Non-pigmented ciliary epithelial cell (primary cell): ENCODE data around the gene PNMA8B.
"Not testable (repeated sequence)": the region's sequence is repeated elsewhere in the genome, so short reads cannot be mapped to it uniquely, and the experiment has no call there.

Experiments
- DNase-seq: peaks from one replicate; pipeline ENCODE4 v3.0.0-alpha.2; 2010; ENCODE audit warnings: low read depth

The PNMA8B gene, protein sequence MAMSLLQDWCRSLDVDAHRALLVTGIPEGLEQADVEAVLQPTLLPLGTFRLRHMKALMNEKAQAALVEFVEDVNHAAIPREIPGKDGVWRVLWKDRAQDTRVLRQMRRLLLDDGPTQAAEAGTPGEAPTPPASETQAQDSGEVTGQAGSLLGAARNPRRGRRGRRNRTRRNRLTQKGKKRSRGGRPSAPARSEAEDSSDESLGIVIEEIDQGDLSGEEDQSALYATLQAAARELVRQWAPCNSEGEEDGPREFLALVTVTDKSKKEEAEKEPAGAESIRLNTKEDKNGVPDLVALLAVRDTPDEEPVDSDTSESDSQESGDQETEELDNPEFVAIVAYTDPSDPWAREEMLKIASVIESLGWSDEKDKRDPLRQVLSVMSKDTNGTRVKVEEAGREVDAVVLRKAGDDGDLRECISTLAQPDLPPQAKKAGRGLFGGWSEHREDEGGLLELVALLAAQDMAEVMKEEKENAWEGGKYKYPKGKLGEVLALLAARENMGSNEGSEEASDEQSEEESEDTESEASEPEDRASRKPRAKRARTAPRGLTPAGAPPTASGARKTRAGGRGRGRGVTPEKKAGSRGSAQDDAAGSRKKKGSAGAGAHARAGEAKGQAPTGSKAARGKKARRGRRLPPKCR

DNA sequence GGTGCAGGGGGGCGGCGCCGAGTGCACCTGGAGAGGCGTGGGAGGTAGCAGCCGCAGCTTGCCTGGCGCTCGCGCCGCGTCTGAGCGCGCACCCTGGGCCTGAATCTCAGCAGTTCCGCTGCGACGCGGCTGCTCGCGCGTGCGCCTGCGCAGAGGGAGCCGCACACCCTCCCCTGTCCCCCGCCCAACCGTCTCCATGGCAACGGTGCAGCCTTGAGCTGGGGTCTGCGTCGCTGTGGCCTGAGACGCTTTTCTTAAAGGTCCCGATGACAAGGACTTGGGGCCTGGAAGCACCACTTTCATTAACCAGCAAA is at the start of gene PNMA8B:
Gene PNMA8B (minus strand): TSS at position 82 of the 314 bp plus-strand sequence. CDS start 402 bp downstream, outside the sequence.
- DNase-seq: no peak

DNA sequence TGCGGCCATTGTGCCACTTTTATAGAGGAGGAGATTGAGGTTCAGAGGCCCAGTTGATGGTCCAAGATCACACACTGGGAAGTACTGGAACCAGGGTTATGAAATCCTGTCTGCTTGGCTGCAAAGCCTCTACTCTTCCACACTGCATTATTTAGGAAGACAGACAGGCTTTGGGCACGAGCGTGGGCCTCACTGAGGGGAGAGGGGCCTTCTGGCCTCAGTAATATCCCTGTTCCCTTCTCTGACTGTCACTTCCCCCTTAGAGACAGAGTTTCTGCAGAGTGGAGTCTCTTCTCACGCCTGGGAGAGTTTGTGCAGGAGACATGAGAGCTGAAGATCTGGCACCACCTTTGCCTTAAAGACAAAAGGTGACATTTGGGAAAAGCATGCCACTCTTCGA is 49.0 kb upstream of the PNMA8B start:
- no peak for DNase-seq

DNA sequence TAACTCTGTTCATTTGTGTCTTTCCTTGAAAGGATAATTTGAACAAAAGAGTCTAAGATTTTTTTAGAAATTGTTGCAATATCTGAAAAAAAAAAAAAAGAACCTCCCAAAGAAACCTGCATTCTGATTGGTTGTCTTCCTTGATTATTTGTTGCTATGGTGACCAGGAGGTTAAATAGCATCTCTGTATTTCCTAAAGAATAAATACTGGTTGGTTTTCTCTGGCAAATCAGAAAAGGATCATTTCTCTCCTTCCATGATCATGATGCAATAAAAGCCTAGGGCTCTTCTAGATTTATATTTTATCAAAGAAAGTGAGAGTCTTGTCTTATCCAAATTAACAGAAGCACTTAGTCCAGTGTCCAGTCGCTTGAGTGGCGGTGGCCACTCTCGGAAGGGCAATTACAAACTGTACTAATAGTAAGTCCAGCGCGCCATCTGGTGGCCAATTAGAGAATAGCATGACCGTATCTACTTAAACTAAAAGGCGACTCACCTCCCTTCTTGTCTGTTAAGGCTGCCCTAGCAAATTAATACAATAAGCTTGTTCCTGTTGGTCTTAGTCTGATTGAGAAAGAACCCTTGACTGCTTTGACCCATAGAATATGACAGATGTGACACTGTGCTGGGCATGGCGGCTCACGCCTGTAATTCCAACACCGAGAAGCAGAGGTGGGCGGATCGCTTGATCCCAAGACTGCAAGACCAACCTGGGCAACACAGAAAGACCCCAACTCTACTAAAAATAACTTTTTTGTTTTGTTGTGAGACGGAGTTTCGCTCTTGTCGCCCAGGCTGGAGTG is 47.0 kb upstream of the PNMA8B start:
- peak; percentile 56 for DNase-seq

DNA sequence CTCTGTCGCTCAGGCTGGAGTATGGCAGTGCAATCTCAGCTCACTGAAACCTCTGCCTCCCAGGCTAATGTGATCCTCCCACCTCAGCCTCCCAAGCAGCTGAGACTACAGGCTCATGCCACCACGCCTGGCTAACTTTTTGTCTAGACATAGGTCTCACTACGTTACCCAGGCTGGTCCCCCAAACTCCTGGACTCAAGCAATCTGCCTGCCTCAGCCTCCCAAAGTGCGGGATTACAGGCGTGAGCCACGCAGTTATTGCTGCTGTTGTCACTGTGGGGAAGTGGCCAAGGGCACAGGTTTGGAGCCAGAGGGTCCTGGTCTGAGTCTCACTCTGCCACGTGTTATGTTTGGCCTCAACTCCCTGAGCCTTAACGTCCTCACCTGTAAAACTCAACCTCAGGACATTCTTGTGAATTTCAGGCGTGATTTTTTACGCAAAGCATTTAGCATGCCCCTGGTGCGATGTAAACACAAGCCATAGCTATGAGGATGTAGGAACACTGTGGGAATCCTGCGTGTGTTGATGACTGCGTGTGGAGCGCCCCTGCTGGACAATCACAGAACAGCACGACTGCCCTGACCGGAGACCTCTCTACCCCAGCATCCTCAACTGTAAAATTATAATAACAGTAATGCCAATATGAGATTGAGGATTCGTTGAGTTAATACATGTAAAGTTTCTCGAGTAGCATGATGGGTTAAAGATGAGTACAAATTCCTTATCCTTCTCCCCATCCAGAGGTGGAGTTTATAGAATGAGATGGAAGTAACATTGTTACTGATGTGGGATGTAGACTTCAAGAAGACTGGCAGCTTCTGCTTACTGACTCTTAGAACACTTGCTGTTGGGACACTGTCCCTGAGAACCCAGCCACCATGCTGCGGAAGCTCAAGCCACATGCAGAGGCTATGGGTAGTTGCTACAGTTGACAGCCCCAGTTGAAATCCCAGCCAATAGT is 41.8 kb upstream of the PNMA8B start:
- no peak for DNase-seq

DNA sequence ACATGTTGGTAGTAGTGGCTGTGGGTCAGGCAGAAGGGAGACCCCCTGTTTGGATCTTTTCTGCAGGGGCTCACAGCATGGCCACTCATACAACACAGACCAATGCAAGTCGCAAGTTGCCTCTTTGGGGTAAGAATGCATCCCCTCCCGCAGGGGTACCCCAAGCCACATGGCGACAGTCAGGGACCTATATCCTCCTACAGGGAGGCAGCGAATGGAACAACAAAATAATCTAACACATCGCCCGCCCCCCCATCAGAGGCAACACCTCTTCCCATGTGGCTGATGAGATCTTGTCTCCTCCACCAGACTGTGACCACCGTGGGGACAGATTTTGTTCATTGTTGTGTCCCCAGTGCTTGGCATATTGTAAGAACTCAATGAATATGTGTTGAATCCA is 40.7 kb upstream of the PNMA8B start:
- no peak for DNase-seq

DNA sequence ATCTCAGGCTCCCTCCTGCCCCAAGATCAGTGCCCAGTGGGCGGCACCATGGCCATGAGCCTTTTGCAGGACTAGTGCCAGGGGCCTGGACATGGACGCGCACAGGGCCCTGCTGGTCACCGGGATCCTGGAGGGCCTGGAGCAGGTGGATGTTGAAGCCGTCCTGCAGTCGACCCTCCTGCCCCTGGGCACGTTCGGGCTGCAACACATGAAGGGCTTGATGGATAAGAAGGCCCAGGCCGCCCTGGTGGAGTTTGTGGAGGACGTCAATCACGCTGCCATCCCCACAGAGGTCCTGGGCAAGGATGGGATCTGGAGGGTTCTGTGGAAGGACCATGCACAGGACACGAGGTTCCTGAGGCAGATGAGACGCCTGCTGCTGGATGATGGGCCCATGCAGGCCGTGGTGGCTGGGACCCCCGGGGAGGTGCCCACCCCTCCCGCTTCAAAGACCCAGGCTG is 38.0 kb upstream of the PNMA8B start:
- no peak for DNase-seq

DNA sequence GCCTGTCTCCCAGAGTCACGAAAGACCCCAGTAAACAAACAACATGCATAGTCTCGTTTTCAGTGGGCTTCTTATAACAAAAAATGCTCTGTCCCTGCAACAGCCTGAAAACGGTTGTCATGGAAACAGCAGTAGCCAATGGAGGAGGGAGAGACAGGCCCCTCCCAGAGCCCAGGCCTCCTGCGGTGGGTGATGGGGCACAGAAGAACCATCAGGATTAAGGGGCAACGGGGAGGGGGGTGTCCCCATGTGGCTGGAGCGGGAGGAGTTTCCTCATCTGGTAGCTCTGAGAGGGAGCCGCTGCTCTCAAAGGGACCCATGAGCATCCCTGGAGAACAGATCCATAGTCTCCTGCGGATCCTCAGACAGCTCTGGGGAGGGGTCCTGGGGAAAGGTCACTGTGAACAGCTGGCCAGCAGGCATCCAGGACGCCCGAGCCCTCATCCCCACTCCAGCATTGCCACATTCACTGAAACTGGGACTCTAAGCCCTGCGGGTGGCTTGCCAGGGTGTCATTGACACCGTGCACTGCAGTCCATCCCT is 37.5 kb upstream of the PNMA8B start:
- DNase-seq: no peak

DNA sequence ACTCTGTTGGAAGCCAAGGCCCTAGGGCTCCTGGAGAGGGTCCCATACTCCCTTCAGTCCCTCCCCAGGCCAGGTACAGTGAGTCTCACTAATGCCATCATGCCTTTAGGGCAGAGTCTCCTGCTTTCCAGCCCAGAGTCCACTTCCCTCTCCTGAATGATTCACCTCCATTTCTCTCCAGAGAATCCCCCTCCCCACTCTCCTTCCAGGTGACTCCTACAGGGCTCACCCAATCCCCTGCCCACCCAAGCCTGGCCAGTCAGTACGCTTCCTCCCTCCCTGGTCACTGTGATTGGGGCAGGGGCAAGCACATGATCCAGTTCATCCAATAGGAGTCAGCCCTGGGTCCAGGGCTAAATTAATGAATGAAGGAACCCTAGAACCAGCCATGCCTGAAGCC is 35.0 kb upstream of the PNMA8B start:
- DNase-seq: no peak

DNA sequence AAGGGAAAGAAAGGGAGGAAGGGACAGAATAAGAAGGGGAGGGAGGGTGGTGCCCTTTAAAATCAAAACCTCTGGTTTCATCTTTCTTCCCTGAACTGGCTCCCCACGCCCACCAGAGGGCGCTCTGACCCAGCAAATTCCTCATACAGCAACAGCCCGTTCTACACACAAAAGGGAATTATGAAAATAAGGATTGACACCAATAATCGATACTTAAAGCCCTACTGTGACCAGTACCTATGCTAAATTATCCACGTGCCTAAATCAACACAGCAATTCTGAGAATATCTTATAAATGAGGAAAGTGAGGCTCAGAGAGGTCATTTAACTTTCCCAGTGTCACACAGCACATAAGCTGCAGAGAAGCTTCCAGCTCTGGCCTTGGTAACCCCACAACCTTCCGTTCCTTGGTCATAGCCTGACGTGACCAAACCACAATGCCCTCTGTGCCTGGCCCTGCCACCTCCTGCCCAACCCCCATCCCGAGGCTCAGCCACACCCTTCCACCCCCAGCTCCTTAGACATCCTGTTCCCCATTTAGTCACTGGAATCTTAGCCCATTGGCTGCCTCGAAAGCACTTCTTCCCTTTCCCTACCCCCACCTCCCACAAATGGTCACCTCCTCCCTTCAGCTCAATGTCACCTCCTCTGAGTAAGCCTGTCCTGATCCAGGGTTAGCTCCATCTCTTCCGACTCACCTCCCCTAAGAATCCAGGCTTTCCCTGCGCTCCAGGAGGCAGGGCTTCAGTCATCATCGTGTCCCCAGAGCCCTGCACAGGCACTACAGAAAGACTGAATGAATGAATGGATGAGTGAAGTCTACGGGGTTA is 34.2 kb upstream of the PNMA8B start:
- no peak for DNase-seq

DNA sequence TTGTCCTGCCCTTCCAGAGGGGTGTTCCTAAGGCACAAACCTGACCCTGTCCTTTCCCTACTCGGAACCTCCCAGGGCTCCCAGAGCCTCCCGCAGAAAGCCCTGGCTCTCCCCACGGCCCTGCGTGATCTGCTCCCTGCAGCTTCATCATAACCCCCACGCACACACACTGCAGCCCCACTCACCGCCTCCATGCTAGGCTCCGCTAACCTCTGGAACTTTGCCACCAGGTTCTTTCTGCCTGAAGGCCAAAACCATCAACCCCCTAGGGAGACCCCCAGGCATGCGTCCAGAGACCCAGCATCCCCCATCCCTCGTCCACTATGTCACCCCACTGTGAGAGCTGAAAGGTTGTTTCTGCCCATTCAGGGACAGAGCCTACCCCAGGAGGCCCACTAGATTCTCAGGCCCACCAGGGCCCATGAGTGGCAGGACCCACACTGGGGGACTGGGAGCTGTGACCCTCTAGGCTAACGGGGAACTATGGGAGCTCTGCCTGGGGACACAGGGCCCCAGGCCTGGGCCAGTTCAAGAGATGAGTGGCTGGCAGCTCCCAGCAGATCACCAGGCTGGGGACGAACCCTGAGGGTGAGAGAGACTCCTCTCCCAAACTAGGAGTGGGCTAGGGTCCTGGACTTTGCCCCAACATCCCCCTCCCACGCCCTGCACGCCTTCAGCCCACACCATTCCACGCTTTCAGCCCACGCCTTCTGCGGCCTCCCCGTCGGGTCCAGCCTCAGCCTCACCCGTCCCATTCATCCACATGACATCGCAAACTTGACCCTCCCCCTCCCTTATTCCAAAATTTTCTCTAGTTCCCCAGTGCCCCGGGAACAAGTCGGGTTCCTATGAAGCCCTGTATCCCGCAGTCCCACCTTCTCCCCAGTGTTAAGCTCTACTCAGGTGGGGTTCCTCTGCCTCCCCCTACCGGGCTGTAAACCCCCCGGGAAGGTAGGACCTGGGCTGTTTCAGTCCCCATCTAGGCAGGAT is 33.2 kb upstream of the PNMA8B start:
- no peak for DNase-seq

DNA sequence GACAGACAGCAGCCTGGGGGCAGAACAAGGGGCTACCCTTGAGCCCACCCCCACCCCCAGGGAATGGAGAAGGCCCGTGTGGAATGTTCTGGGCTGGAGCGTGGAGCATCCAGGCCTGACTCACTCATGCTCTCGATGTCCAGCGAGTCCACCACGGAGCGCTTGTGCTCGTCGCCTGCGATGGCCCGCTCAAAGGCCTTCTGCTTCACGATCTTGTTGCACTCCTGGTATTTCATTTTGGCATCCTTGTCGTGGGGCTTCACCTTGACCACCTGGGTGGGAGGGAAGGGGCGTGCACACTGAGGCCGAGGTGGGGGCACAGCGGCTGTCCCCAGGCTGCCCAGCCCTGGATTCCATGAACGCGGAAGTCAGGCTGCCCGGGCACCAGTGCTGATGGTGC is 31.1 kb upstream of the PNMA8B start:
- not testable (repeated sequence) for DNase-seq

DNA sequence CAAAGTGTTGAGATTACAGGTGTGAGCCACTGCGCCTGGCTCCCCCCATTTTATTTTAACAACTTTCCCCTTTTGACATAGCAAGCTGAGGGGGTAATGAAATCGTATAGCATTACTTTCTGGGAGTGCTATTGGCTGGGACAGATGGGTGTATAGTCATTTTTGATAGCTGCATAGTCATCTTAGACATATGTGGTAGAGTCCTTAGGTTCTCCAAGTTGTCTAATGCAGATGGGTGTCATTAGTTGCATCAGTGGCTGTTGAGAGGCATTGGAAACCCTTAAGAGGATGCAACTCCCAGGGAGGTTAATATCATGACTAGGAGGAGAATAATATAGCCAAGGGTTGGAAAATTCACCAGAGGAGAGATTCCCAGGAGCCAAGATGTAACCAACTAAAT is 28.6 kb upstream of the PNMA8B start:
- no peak for DNase-seq

DNA sequence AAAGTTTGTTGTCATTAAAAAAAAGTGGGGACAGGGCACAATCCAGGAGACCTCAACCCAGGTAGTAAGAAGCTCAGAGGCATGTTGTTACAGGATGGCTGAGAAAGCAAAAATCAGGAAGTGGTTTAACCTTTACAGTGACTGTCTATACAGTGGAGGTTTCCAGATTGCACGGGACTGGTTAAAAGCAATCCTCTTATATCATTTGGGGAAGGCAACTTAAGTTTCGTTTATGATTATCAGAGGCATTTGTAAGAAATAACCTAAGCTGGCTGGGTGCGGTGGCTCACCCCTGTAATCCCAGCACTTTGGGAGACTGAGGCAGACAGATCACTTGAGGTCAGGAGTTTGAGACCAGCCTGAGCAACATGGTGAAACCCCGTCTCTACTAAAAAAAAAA is 27.3 kb upstream of the PNMA8B start:
- not testable (repeated sequence) for DNase-seq

DNA sequence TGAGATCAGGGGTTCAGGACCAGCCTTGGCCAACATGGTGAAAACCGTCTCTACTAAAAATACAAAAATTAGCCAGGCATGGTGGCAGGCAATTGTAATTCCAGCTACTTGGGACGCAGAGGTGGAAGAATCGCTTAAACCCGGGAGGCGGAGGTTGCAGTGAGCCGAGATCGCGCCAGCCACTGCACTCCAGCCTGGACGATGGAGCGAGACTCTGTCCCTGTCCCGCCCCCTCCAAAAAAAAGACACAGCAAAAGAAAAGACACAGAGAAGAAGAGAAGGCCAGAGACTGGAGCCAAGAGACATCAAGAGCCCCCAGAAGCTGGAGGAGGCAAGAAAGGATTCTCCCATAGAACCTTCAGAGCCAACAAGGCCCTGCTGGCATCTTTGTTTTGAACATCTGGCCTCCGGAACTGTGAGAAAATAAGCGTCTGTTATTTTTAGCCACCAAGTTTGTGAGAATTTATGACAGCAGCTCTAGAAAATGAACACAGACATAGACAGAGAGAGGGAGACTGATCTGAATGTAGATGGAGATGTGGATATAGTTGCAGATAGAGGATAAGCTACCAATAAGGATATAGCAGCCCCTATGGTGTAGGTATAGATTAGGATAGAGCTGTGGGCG is 25.7 kb upstream of the PNMA8B start:
- DNase-seq: no peak

DNA sequence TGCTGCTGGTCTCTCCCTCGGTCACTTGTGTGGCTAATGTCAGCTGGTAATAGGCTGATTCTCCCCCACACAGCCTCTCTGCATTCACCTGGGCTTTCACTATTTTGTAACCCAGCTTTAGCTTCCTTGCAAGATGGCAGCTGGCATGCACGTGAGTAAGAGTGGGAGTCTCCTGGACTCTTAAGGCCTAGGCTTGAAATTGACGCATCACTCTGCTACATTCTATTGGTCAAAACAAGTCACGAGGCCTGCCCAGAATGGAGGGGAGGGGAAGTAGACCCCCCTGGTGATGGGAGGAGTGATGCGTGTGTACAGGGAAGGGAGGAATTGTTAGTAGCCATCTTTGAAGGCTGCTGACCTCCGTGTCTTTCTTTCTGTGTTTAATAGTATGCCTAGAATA is 24.9 kb upstream of the PNMA8B start:
- DNase-seq: no peak

DNA sequence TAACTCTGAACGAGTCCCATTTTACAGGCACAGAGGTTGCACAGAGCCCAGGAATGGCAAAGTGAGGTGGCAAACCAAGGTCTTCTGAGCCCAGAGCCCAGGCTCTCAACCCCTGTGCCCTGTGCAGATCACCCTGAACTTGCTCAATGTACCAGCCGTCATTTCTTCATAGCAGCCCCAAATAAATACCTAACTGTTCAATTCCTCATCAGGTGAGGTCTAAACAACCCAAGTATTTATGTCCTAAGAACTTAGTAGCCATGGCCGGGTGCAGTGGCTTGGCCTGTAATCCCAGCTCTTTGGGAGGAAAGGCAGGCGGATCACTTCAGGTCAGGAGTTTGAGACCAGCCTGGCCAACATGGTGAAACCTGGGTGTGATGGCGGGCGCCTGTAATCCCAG is 21.8 kb upstream of the PNMA8B start:
- DNase-seq: no peak

DNA sequence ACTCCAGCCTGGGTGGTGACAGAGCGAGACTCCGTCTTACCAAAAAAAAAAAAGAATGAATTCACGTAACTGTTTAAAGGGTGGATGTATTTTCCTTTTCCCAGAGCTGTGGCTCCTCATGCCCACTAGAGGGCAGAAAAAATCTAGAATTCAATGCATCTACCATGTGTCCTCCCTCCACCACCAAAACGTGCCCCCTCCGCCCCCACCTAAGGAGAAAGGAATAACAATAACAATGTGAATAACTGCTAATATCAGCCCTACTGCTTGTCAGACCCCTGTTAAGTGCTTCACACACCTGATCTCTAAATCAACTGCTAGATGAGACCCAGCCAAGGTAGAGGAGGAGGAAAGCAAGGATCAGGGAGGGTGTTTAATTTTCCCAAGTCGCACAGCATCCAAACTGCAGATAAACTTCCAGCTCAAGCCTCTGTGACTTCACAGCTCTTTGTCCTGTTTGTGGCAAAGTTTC is 20.2 kb upstream of the PNMA8B start:
- DNase-seq: no peak

DNA sequence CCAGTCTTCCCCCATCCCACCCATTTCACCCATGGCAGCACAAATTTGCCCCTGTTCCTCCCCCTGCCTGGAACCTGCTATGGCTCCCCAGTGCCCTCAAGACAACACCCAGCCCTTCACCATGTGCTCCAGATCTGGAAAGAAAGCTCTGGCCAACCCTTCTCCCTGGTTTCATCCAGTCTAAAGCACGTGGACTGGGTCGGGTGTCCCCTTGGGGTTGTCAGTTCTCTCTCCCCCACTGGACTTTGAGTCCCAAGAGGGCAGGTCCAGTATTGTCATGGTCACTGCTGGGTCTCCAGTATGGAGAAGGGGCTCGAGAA is 19.6 kb upstream of the PNMA8B start:
- DNase-seq: no peak
